Gastrocnemius medialis (tissue), 4 donors: Measurements from ENCODE around the gene ALK.

ENCODE experiments used
- POLR2A ChIP-seq, 2 donors: fragments of 450-650 bp; IDR thresholded peaks; one replicate each; pipeline ENCODE4 v1.6.1; 2017; ENCODE audit warnings: antibody characterized with exemption in 2 of 2, mild to moderate bottlenecking in 2 of 2, moderate library complexity in 2 of 2
- TF ChIP-seq, protein P1 (sequence below), 5 experiments: fragments of 450-650 bp in 3 of 5; fragments of 200-600 bp in 2 of 5; sonication (generic) in 2 of 5; IDR thresholded peaks in 4 of 5; conservative IDR thresholded peaks in 1 of 5; 1 replicate in 4 of 5; 2 replicates in 1 of 5; pipeline ENCODE4 v1.5.1; 2016 to 2019; ENCODE audit warnings: antibody characterized with exemption in 5 of 5, mild to moderate bottlenecking in 3 of 5, moderate library complexity in 3 of 5

DNA sequence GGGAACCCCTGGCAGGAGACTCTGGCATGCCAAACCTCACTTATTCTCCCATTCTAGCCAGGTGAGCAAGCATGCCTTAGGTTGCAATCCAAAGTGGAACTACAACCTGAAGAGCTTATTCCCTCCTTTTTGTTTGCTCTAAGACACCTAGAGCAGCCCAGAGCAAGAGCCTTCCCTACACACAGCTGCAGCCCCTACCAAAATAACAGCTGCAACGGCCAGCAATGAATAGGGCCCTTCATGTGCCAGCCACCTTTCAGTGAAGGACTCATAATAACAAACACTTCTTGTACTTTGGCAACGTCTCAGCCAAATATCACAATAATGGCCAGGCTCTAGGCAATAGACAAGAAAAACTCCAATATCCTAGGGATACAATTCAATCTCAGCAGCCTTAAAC lies 178.7 kb downstream of the ALK start:
- TF ChIP-seq POLR2A (IDR thresholded peaks at IDR 0.05): no peak
- TF ChIP-seq, protein P1, sequence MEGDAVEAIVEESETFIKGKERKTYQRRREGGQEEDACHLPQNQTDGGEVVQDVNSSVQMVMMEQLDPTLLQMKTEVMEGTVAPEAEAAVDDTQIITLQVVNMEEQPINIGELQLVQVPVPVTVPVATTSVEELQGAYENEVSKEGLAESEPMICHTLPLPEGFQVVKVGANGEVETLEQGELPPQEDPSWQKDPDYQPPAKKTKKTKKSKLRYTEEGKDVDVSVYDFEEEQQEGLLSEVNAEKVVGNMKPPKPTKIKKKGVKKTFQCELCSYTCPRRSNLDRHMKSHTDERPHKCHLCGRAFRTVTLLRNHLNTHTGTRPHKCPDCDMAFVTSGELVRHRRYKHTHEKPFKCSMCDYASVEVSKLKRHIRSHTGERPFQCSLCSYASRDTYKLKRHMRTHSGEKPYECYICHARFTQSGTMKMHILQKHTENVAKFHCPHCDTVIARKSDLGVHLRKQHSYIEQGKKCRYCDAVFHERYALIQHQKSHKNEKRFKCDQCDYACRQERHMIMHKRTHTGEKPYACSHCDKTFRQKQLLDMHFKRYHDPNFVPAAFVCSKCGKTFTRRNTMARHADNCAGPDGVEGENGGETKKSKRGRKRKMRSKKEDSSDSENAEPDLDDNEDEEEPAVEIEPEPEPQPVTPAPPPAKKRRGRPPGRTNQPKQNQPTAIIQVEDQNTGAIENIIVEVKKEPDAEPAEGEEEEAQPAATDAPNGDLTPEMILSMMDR (IDR thresholded peaks at IDR 0.05 in 4 of 5, conservative IDR thresholded peaks at IDR 0.05 in 1 of 5): no peak
